Fibroblast of lung (primary cell): Measurements from ENCODE around the gene PDXK. TPM values are rescaled to one million over a fixed set of nuclear protein-coding genes. Genes with fewer than 3 reads are reported as not detected.
"Not testable (repeated sequence)": the region's sequence is repeated elsewhere in the genome, so short reads cannot be mapped to it uniquely, and the experiment has no call there.

Experiments used
- DNase-seq, 2 donors: peaks; one replicate each; pipeline versions ENCODE4 v3.0.0 to v3.0.0-alpha.2; 2010; ENCODE audit warnings: low read depth in 2 of 2
- H2AFZ ChIP-seq: 2 replicates; pipeline ENCODE4 v1.5.1; 2012; ENCODE audit warnings: low read length, control low read depth, inconsistent platforms
- H3K27ac ChIP-seq: 2 replicates; pipeline ENCODE4 v1.5.1; 2011; ENCODE audit warnings: low read length, control low read depth; ENCODE audit not compliant: insufficient read depth
- H3K27me3 ChIP-seq: 2 replicates; pipeline ENCODE4 v1.5.1; 2011; ENCODE audit warnings: mild to moderate bottlenecking, low read length; ENCODE audit not compliant: control insufficient read depth, insufficient read depth
- H3K36me3 ChIP-seq: 2 replicates; pipeline ENCODE4 v1.5.1; 2011; ENCODE audit warnings: low read length; ENCODE audit not compliant: control insufficient read depth, insufficient read depth
- H3K4me1 ChIP-seq: 2 replicates; pipeline ENCODE4 v1.5.1; 2011; ENCODE audit warnings: low read length; ENCODE audit not compliant: control insufficient read depth, insufficient read depth; ENCODE audit errors: extremely low read depth
- H3K4me2 ChIP-seq: 2 replicates; pipeline ENCODE4 v1.5.1; 2011; ENCODE audit warnings: low read length, control low read depth; ENCODE audit not compliant: insufficient read depth; ENCODE audit errors: extremely low read depth
- H3K4me3 ChIP-seq, 4 experiments: fragments of 200-600 bp in 1 of 4; sonication (generic) in 1 of 4; replicated peaks in 1 of 4; 2 replicates each; pipeline ENCODE4 v1.5.1; 2011 to 2016; ENCODE audit warnings: low read length in 4 of 4, low read depth in 3 of 4, mild to moderate bottlenecking in 3 of 4, control low read depth in 2 of 4, inconsistent platforms in 1 of 4, mixed read lengths in 1 of 4; ENCODE audit not compliant: insufficient read depth in 1 of 4; ENCODE audit errors: control extremely low read depth in 1 of 4
- H3K79me2 ChIP-seq: 2 replicates; pipeline ENCODE4 v1.5.1; 2012; ENCODE audit warnings: mild to moderate bottlenecking, low read length, inconsistent platforms; ENCODE audit not compliant: control insufficient read depth, insufficient read depth
- H3K9ac ChIP-seq: 2 replicates; pipeline ENCODE4 v1.5.1; 2011; ENCODE audit warnings: mild to moderate bottlenecking, low read length, control low read depth; ENCODE audit not compliant: insufficient read depth
- H3K9me3 ChIP-seq: 2 replicates; pipeline ENCODE4 v1.5.1; 2012; ENCODE audit warnings: low read depth, low read length; ENCODE audit not compliant: control insufficient read depth, insufficient read depth
- H4K20me1 ChIP-seq: 2 replicates; pipeline ENCODE4 v1.5.1; 2011; ENCODE audit warnings: low read length; ENCODE audit not compliant: control insufficient read depth, insufficient read depth; ENCODE audit errors: extremely low read depth
- CTCF ChIP-seq, 2 donors: IDR thresholded peaks in 1 of 2; conservative IDR thresholded peaks in 1 of 2; 1 replicate in 1 of 2; 2 replicates in 1 of 2; pipeline ENCODE4 v1.5.1; 2011 to 2012; ENCODE audit warnings: low read length in 2 of 2, control low read depth in 1 of 2, inconsistent platforms in 1 of 2, low read depth in 1 of 2, mild to moderate bottlenecking in 1 of 2
- EZH2 ChIP-seq: IDR thresholded peaks from 2 replicates; pipeline ENCODE4 v1.5.1; 2012; ENCODE audit warnings: low read length, control low read depth, mild to moderate bottlenecking; ENCODE audit errors: missing control alignments
- polyA plus RNA-seq, 2 donors: library from polyadenylated mRNA; depleted of rRNA in 1 of 2; stranded (reverse) in 1 of 2; unstranded in 1 of 2; fragments of >200 nt; gene quantifications; 2 replicates each; pipeline ENCODE4 v1.2.1, GENCODE V29; 2011 to 2012; ENCODE audit warnings: missing spikeins in 1 of 2
- total RNA-seq: library from RNA; depleted of rRNA; stranded (reverse); fragments of >200 nt; gene quantifications from 2 replicates; pipeline ENCODE4 v1.2.1, GENCODE V29; 2014

PDXK gene
- total and polyA plus RNA-seq, 2 donors (not counting 1 experiment from before 2014, with no cell fraction given): 47.4 to 146 TPM

GRCh38 chr21:43676391-43676790 lies 42.5 kb upstream of the PDXK start:
- H3K27ac ChIP-seq: no peak overlapping the region
- no peaks in the 10 kb centered on the region for H3K4me1 ChIP-seq
- TF ChIP-seq EZH2 (no peak), CTCF (conservative IDR thresholded peaks at IDR 0.05 in 1 of 2, IDR thresholded peaks at IDR 0.05 in 1 of 2; ENCODE audit: low read depth in 1 of 2, low read length in 2 of 2) (no peak)
- H3K27me3 ChIP-seq: no peaks in the 10 kb centered on the region
- DNase-seq: no peak
- no peaks in the 10 kb centered on the region for H3K79me2 ChIP-seq
- H3K36me3 ChIP-seq: peaks cover 13% of the 10 kb centered on the region
- no peak overlapping the region for H3K4me3 ChIP-seq
- H4K20me1 ChIP-seq: no peaks in the 10 kb centered on the region
- H3K9me3 ChIP-seq: no peaks in the 10 kb centered on the region
- no peak overlapping the region for H3K9ac ChIP-seq
- H3K4me2 ChIP-seq: no peak overlapping the region
- no peak overlapping the region for H2AFZ ChIP-seq

- Histone ChIP-seq H3K36me3 (peaks cover 17% of the 10 kb centered on the region), H3K27me3 (no peaks in the 10 kb centered on the region), H3K9ac (no peak overlapping the region), H3K4me3 (no peak overlapping the region), H4K20me1 (no peaks in the 10 kb centered on the region), H3K4me1 (no peaks in the 10 kb centered on the region), H3K9me3 (no peaks in the 10 kb centered on the region), H3K4me2 (no peak overlapping the region), H3K27ac (no peak overlapping the region), H3K79me2 (no peaks in the 10 kb centered on the region), H2AFZ (no peak overlapping the region)
- DNase-seq: no peak
- TF ChIP-seq EZH2 (no peak), CTCF (conservative IDR thresholded peaks at IDR 0.05 in 1 of 2, IDR thresholded peaks at IDR 0.05 in 1 of 2; ENCODE audit: low read depth in 1 of 2, low read length in 2 of 2) (no peak)
Observed at GRCh38 chr21:43679951-43680350, 39.0 kb upstream of the PDXK start.

GRCh38 chr21:43680421-43680820 lies 38.5 kb upstream of the PDXK start:
- DNase-seq, H2AFZ ChIP-seq, H3K4me1 ChIP-seq, H4K20me1 ChIP-seq, H3K9ac ChIP-seq, H3K79me2 ChIP-seq, H3K4me2 ChIP-seq, H3K27me3 ChIP-seq, H3K9me3 ChIP-seq, H3K4me3 ChIP-seq, H3K27ac ChIP-seq: not testable (repeated sequence)
- H3K36me3 ChIP-seq: peaks cover 16% of the 10 kb centered on the region
